GM18511 (cell line): ENCODE measurements around the gene ITPR1.

ENCODE experiments used
- ATAC-seq: cut with Tn5 transposase; IDR thresholded peaks from one replicate; pipeline ENCODE4 v1.9.1; 2021; ENCODE audit warnings: mild to moderate bottlenecking, moderate library complexity; ENCODE audit not compliant: unreplicated experiment

ITPR1 gene

GRCh38 chr3:4770561-4770960 is 277.4 kb downstream of the ITPR1 start:
- ATAC-seq = no peak

- ATAC-seq = no peak
These were observed 278.1 kb downstream of the ITPR1 start for GRCh38 chr3:4771243-4771642.

- ATAC-seq = no peak
These were observed 279.1 kb downstream of the ITPR1 start for GRCh38 chr3:4772171-4772804.

GRCh38 chr3:4772858-4773257 is 279.7 kb downstream of the ITPR1 start:
- no peak for ATAC-seq

- no peak for ATAC-seq
These were observed 280.4 kb downstream of the ITPR1 start for GRCh38 chr3:4773583-4773982.

- ATAC-seq = no peak
These were observed 281.4 kb downstream of the ITPR1 start for GRCh38 chr3:4774531-4774930.

GRCh38 chr3:4776399-4776979 is 283.3 kb downstream of the ITPR1 start:
- peak; percentile 42 for ATAC-seq

- ATAC-seq = peak; percentile 86
These were observed 283.9 kb downstream of the ITPR1 start for GRCh38 chr3:4776980-4777581.

GRCh38 chr3:4778119-4778518 is 285.0 kb downstream of the ITPR1 start:
- ATAC-seq = no peak

GRCh38 chr3:4778740-4779139 is 285.6 kb downstream of the ITPR1 start:
- ATAC-seq = no peak

GRCh38 chr3:4780545-4780957 is 287.4 kb downstream of the ITPR1 start:
- no peak for ATAC-seq

- ATAC-seq = no peak
These were observed 288.9 kb downstream of the ITPR1 start for GRCh38 chr3:4782095-4782494.

GRCh38 chr3:4785551-4785950 is 292.4 kb downstream of the ITPR1 start:
- no peak for ATAC-seq

- no peak for ATAC-seq
These were observed 293.3 kb downstream of the ITPR1 start for GRCh38 chr3:4786431-4786830.

- ATAC-seq = no peak
These were observed 298.2 kb downstream of the ITPR1 start for GRCh38 chr3:4791358-4791757.

- no peak for ATAC-seq
These were observed 300.2 kb downstream of the ITPR1 start for GRCh38 chr3:4793311-4793710.

- ATAC-seq = no peak
These were observed 301.2 kb downstream of the ITPR1 start for GRCh38 chr3:4794331-4794730.

- no peak for ATAC-seq
These were observed 301.6 kb downstream of the ITPR1 start for GRCh38 chr3:4794798-4795197.

GRCh38 chr3:4795905-4796304 is 302.8 kb downstream of the ITPR1 start:
- no peak for ATAC-seq

- ATAC-seq = no peak
These were observed 304.1 kb downstream of the ITPR1 start for GRCh38 chr3:4797201-4797705.

GRCh38 chr3:4799266-4800256 is 306.4 kb downstream of the ITPR1 start:
- ATAC-seq = no peak
